Measurements from ENCODE around the gene MOB3B.

DNA sequence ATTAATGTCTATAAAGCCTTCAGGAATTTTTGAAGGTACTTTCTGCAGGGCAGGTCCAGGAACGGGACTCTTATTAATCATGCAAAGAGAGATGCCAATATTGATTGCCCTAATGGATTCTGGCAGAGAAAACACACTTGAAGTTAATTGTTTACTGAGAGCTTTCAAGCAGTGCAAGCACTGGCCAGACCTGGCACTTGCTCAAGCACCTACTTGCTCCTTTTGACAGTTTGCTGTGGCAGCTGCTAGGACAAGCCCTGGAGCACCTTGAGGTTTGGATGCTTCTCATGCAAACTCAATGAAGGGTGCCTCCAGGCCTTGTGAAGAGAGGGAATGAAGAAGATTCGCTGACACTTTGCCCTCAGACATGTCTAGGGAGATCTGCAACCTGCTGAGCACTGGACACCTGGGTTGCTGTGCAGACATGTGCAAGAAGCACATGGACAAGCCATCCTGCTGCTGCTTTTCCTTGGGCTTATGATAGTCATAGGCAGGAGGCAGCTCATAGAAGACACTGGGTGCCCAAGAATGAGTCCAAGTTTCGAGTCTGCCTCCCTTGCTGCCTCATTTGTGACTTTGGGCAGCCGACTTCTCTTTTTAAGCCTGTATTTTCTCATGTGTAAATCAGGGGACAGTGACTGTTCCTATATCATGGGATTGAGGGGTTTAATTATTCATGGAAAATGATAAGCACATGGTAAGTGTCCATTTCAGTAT lies 143.8 kb downstream of the MOB3B start:
- TF ChIP-seq ZNF384 (IDR thresholded peaks at IDR 0.05) (no peak), FOXM1 (IDR thresholded peaks at IDR 0.05; ENCODE audit: borderline replicate concordance) (no peak), TARDBP (IDR thresholded peaks at IDR 0.05) (no peak), ELF4 (IDR thresholded peaks at IDR 0.05) (no peak), SP1 (IDR thresholded peaks at IDR 0.05) (no peak), ARNT (IDR thresholded peaks at IDR 0.05) (no peak), PKNOX1 (IDR thresholded peaks at IDR 0.05) (no peak), BHLHE40 (IDR thresholded peaks at IDR 0.05; ENCODE audit: borderline replicate concordance) (no peak), LEF1 (IDR thresholded peaks at IDR 0.05; ENCODE audit: borderline replicate concordance) (no peak), SUZ12 (IDR thresholded peaks at IDR 0.05) (no peak), FOXK2 (IDR thresholded peaks at IDR 0.05) (no peak), CTBP1 (IDR thresholded peaks at IDR 0.05; ENCODE audit: borderline replicate concordance) (no peak), NFRKB (IDR thresholded peaks at IDR 0.05) (no peak), FOXA1 (IDR thresholded peaks at IDR 0.05) (no peak)
